ENCODE measurements around the gene SAPCD1.

Gene SAPCD1

GRCh38 chr6:31729515-31729978 is 32.9 kb upstream of the SAPCD1 start:
- DNase-seq (ENCODE audit: low read depth in 2 of 2), result peak; percentile 59 to 60

- peak; percentile 54 to 62 for DNase-seq (ENCODE audit: low read depth in 2 of 2)
These were observed 32.4 kb upstream of the SAPCD1 start for GRCh38 chr6:31729979-31730630.

DNA sequence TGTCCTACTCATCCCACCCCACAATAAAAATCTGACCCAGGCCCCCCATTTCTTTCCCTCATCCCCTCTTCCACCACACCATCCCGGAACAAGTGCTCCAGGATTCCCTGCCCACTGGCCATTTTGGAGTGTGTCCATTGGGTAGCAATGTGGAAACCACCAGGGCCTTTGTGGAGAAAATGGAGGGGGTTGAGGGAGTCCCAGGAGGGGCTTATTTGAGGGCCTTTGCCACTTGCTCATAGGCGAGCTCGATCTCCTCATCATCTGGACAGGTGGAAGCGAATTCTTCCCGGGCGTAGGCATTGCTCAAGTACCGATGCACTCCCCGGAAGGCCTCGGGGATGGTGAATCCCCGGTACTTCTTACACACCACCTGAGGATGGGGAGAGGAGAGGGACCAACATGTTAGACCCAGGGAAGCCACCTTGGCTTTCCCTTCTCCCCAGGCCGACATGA is 31.8 kb upstream of the SAPCD1 start:
- no peak for DNase-seq (ENCODE audit: low read depth in 2 of 2)

DNA sequence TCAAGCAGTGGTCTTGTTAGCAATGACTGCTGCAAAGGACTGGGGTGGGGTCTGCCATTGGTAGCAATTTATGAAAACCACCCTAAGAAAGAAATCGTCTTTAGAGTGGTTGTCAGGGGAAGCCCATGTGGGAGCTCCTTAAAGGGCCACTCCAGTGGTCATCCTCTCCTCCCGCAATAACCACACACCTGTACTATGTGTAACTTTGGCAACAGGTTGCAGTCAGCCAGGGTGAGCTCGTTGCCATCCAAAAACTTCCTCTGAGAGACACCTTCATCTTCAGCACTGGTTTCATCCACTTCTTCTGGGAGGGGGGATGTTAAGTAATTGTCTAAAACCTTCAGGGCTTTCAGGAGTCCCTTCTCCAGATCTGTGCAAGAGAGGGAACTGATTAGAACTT is 30.4 kb upstream of the SAPCD1 start:
- no peak for DNase-seq (ENCODE audit: low read depth in 2 of 2)

DNA sequence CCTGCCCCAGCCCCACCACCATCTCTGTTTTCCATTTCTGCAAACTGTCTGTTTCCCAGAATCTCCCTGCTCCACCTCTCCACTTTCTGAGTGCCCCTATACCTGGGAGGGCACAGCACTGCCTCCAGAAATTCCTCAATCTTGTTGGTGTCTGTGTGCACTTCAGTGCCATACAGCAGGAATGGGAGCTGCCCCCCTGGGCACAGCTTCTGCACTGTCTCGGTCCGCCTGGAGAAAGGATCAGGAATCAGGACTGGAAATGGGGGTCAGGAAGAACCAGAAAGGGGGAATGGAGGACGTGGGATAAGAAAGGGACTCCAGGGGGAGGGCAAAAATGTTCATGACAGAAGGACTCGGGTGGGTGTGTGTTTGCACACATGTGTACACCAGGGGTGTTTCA is 28.7 kb upstream of the SAPCD1 start:
- no peak for DNase-seq (ENCODE audit: low read depth in 2 of 2)

GRCh38 chr6:31734247-31734820 is 28.1 kb upstream of the SAPCD1 start:
- DNase-seq (ENCODE audit: low read depth in 2 of 2), result no peak

- peak; percentile 44 to 47 for DNase-seq (ENCODE audit: low read depth in 2 of 2)
These were observed 27.5 kb upstream of the SAPCD1 start for GRCh38 chr6:31734821-31735406.

- DNase-seq (ENCODE audit: low read depth in 2 of 2), result peak; percentile 70 to 78
These were observed 26.3 kb upstream of the SAPCD1 start, which contains the start of gene CLIC1 for GRCh38 chr6:31736021-31736767. Gene CLIC1 (minus strand): TSS chr6:31736530. CDS start chr6:31736300, 230 bp downstream.

GRCh38 chr6:31736768-31737314 is 25.6 kb upstream of the SAPCD1 start:
- DNase-seq (ENCODE audit: low read depth in 2 of 2), result no peak

DNA sequence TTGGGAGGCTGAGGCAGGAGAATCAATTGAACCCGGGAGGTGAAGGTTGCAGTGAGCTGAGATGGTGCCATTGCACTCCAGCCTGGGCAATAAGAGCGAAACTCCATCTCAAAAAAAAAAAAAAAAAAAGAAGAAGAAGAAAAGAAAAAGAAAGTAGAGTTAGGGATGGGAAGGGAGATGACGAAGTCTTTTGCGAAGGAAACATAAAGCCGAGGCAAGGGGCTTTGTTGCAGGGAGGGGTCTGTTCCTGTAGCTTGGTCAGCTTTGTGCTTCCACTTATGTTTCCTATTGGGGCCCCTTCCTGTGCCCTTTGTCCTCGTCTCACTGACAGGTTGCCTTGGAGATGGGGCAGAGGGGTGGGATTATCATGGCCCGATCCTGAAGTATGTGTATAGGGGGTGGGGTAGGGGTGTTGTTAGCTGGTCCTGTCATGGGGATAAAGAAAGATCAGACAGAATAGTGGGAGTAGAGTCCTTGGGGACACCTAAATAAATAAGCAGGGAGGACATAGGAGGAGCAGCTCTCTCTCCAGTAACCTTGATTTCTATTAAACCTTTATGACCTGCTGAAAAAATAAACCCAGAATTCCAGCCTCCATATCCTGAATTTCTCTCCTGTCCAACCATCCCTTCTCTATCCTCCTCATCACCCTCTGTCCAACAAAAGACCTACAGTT is 25.0 kb upstream of the SAPCD1 start:
- DNase-seq (ENCODE audit: low read depth in 2 of 2), result no peak

GRCh38 chr6:31737991-31738979 is 24.2 kb upstream of the SAPCD1 start:
- DNase-seq (ENCODE audit: low read depth in 2 of 2), result peak; percentile 41 to 53

GRCh38 chr6:31739639-31740396 is 22.6 kb upstream of the SAPCD1 start, which contains the start of gene MSH5:
Gene MSH5 (plus strand): TSS chr6:31740005. CDS start chr6:31740467, 462 bp downstream.
- DNase-seq (ENCODE audit: low read depth in 2 of 2), result peak; percentile 97 to 98

DNA sequence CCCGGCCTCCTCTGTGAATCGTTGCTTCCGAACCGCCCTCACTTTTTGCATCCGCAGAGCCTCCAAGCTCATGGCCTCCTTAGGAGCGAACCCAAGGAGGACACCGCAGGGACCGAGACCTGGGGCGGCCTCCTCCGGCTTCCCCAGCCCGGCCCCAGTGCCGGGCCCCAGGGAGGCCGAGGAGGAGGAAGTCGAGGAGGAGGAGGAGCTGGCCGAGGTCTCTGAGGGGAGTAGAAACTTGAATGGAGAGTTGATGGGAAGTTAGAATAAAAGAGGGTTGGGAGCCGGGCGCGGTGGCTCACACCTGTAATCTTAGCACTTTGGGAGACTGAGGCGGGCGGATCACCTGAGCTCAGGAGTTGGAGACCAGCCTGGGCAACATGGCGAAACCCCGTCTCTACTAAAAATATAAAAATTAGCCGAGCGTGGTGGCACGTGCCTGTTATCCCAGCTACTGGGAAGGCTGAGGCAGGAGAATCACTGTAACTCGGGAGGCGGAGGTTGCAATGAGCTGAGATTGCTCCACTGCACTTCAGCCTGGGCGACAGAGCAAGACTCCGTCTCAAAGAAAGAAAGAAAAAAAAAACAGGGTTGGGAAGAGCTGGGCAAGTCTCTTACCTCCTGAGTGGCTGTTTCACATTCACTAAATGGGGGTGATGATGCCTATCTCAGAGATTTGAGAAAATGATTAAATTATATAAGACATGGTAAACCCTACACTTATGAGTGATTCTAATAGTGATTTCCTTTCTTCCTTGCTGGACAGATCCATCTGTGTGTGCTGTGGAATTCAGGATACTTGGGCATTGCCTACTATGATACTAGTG is 21.8 kb upstream of the SAPCD1 start:
- DNase-seq (ENCODE audit: low read depth in 2 of 2), result no peak

- no peak for DNase-seq (ENCODE audit: low read depth in 2 of 2)
These were observed 20.6 kb upstream of the SAPCD1 start for GRCh38 chr6:31741815-31742214.

GRCh38 chr6:31742894-31743293 is 19.6 kb upstream of the SAPCD1 start:
- no peak for DNase-seq (ENCODE audit: low read depth in 2 of 2)

- DNase-seq (ENCODE audit: low read depth in 2 of 2), result no peak
These were observed 18.0 kb upstream of the SAPCD1 start for GRCh38 chr6:31744422-31744821.

DNA sequence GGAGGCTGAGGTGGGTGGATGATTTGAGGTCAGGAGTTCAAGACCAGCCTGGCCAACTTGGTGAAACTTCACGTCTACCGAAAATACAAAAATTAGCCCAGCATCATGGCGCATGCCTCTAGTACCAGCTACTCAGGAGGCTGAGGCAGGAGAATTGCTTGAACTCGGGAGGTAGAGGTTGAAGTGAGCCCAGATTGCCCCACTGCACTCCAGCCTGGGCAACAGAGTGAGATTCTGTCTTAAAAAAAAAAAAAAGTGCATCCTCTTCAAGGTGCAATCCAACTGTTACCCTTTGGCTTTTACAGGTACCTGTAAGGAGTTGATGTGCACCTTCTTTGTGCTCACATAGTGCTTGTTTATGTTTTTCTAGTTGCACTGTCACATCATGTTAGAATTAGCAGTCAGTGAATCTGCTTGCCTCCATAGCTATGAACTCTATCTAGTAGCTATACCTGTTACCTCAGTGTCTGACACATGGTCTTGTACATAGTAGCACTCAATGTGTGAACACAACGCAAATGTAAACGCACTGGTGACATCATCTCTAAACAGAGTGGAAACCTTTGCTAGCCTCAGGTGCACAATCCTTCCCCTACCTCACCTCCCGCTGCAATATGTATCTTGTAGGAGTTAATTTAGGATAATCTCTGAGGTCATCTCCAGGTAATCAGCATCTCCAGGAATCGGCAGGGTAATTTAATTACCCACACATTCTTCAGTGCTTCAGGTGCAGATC is 13.0 kb upstream of the SAPCD1 start:
- DNase-seq (ENCODE audit: low read depth in 2 of 2), result no peak

Measured in stimulated activated CD8-positive, alpha-beta memory T cell treated with anti-CD3 and anti-CD28 coated beads, Interleukin-15, amount 100 ng/mL, for 48 hours (primary cell).